GM19351 (cell line): ENCODE data around the gene GCLC.

Experiments
- ATAC-seq: cut with Tn5 transposase; IDR thresholded peaks from one replicate; pipeline ENCODE4 v1.9.1; 2021; ENCODE audit warnings: mild to moderate bottlenecking, moderate library complexity; ENCODE audit not compliant: unreplicated experiment

Gene GCLC

GRCh38 chr6:53527249-53527765 lies 17.6 kb downstream of the GCLC start:
- no peak for ATAC-seq

GRCh38 chr6:53526000-53526399 lies 18.9 kb downstream of the GCLC start:
- no peak for ATAC-seq

GRCh38 chr6:53524455-53524815 lies 20.5 kb downstream of the GCLC start:
- ATAC-seq, result no peak

- ATAC-seq, result no peak
Measured at GRCh38 chr6:53523511-53524454, 21.1 kb downstream of the GCLC start.

- no peak for ATAC-seq
Measured at GRCh38 chr6:53520320-53520928, 24.5 kb downstream of the GCLC start.

- no peak for ATAC-seq
Measured at GRCh38 chr6:53518862-53519261, 26.0 kb downstream of the GCLC start.

- no peak for ATAC-seq
Measured at GRCh38 chr6:53517021-53517420, 27.9 kb downstream of the GCLC start.

GRCh38 chr6:53514677-53515076 lies 30.2 kb downstream of the GCLC start:
- no peak for ATAC-seq

GRCh38 chr6:53513519-53513966 lies 31.4 kb downstream of the GCLC start:
- ATAC-seq, result no peak

- no peak for ATAC-seq
Measured at GRCh38 chr6:53513056-53513455, 31.8 kb downstream of the GCLC start.

GRCh38 chr6:53512626-53513025 lies 32.3 kb downstream of the GCLC start:
- ATAC-seq, result no peak

- ATAC-seq, result no peak
Measured at GRCh38 chr6:53510746-53511145, 34.2 kb downstream of the GCLC start.

- ATAC-seq, result no peak
Measured at GRCh38 chr6:53506872-53507271, 38.0 kb downstream of the GCLC start.

GRCh38 chr6:53504512-53504911 lies 40.4 kb downstream of the GCLC start:
- no peak for ATAC-seq

GRCh38 chr6:53503060-53503459 lies 41.8 kb downstream of the GCLC start:
- no peak for ATAC-seq

- ATAC-seq, result no peak
Measured at GRCh38 chr6:53501432-53501831, 43.5 kb downstream of the GCLC start.

- no peak for ATAC-seq
Measured at GRCh38 chr6:53500095-53500494, 44.8 kb downstream of the GCLC start.

GRCh38 chr6:53499094-53499493 lies 45.8 kb downstream of the GCLC start:
- ATAC-seq, result no peak

- no peak for ATAC-seq
Measured at GRCh38 chr6:53498649-53499048, 46.3 kb downstream of the GCLC start.

GRCh38 chr6:53497905-53498304 lies 47.0 kb downstream of the GCLC start:
- no peak for ATAC-seq

GRCh38 chr6:53496797-53497375 lies 48.0 kb downstream of the GCLC start:
- no peak for ATAC-seq
